Vagina (tissue), 2 donors: Measurements from ENCODE around the gene RIC8B.

Experiments
- CTCF ChIP-seq, 3 experiments: fragments of 450-650 bp in 2 of 3; fragments of 200-600 bp in 1 of 3; sonication (generic) in 1 of 3; IDR thresholded peaks; one replicate each; pipeline ENCODE4 v1.5.1; 2017 to 2019; ENCODE audit warnings: antibody characterized with exemption in 3 of 3, mild to moderate bottlenecking in 2 of 3, moderate library complexity in 2 of 3
- POLR2A ChIP-seq, 2 donors: fragments of 450-650 bp; IDR thresholded peaks; one replicate each; pipeline ENCODE4 v1.6.1; 2017; ENCODE audit warnings: antibody characterized with exemption in 2 of 2, mild to moderate bottlenecking in 2 of 2, moderate library complexity in 2 of 2
- POLR2AphosphoS5 ChIP-seq, 2 donors: sonication (generic); formaldehyde crosslinking; IDR thresholded peaks; one replicate each; pipeline ENCODE4 v1.9.0; 2017; ENCODE audit warnings: antibody characterized with exemption in 2 of 2, mild to moderate bottlenecking in 2 of 2, low read depth in 1 of 2; ENCODE audit not compliant: insufficient read depth in 1 of 2

DNA sequence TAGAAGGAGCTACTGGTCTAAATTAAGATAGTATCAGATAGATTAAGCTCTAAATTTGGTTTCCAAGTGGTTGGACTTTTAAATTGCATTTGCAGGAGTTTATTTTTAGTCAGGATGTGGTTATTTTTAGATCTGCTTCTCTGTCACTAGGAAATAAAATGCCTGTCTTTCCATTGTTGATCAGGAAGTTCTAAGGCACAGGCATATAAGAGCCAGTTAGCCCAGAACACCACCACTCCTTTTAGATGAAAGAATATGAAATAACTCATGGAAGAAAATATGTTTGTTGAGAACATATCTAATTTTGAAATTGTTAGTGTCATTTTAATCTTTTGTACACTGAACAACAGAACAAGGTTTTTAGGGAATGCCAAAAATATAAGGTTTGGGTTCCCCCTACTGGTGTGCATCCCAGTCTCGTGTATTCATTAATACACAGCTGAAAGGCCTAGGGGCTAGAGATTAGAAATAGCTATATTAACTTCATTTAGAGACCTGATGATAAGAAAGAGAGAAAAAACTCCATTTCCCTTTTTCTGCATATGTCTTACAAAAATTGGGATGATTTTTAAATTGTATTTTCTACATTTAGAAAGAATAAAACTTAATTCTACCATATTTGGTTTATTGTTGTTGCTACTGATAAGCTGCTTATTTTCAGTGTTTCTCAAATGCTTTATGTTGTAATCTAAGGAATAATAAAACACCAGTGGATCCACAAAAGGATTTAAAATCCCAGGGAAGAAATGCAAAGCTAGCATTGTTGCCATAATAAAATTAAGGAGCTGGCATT is 67.2 kb downstream of the RIC8B start:
- peak; percentile 34 to 48 (median 43) for TF ChIP-seq CTCF (IDR thresholded peaks at IDR 0.05)
- TF ChIP-seq POLR2AphosphoS5 (IDR thresholded peaks at IDR 0.05; ENCODE audit: insufficient read depth in 1 of 2, low read depth in 1 of 2): no peak
- TF ChIP-seq POLR2A (IDR thresholded peaks at IDR 0.05): no peak
